Mammary epithelial cell (primary cell): Measurements from ENCODE around the gene MROH2B.

Experiments
- EZH2 ChIP-seq: IDR thresholded peaks from 2 replicates; pipeline ENCODE4 v1.6.1; 2012; ENCODE audit warnings: low read length, inconsistent platforms, borderline replicate concordance
- TF ChIP-seq, protein P1 (sequence below), 2 donors: IDR thresholded peaks in 1 of 2; conservative IDR thresholded peaks in 1 of 2; 2 replicates each; pipeline ENCODE4 v1.5.1; 2011 to 2012; ENCODE audit warnings: inconsistent platforms in 2 of 2, low read length in 2 of 2, mild to moderate bottlenecking in 2 of 2, control low read depth in 1 of 2, low read depth in 1 of 2; ENCODE audit not compliant: insufficient read depth in 1 of 2; ENCODE audit errors: extremely low read depth in 1 of 2

DNA sequence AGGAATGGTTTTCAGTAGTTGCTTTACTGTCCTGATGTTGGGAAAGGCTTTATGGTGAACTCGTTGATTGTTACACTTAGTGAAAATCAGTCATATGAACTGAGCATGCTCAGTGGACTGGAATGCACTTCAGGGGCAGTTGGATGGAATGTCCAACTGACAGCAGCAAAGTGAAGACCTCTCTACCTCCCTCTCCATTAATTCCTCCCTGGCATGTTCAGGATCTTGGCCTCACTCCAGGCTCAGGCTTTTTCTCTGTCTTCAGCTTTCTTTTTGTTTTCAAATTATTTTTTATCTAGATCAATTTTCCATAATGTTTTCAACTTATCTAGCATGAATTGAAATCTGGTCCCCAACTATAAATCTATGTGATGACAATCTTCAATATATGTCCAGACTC lies at the start of gene MROH2B:
- TF ChIP-seq, protein P1, sequence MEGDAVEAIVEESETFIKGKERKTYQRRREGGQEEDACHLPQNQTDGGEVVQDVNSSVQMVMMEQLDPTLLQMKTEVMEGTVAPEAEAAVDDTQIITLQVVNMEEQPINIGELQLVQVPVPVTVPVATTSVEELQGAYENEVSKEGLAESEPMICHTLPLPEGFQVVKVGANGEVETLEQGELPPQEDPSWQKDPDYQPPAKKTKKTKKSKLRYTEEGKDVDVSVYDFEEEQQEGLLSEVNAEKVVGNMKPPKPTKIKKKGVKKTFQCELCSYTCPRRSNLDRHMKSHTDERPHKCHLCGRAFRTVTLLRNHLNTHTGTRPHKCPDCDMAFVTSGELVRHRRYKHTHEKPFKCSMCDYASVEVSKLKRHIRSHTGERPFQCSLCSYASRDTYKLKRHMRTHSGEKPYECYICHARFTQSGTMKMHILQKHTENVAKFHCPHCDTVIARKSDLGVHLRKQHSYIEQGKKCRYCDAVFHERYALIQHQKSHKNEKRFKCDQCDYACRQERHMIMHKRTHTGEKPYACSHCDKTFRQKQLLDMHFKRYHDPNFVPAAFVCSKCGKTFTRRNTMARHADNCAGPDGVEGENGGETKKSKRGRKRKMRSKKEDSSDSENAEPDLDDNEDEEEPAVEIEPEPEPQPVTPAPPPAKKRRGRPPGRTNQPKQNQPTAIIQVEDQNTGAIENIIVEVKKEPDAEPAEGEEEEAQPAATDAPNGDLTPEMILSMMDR (conservative IDR thresholded peaks at IDR 0.05 in 1 of 2, IDR thresholded peaks at IDR 0.05 in 1 of 2; ENCODE audit: extremely low read depth in 1 of 2, insufficient read depth in 1 of 2, low read depth in 1 of 2, low read length in 2 of 2) = no peak
- TF ChIP-seq EZH2 = no peak
